ENCODE measurements around the gene CMSS1. TPM values are rescaled to one million over a fixed set of nuclear protein-coding genes. Genes with fewer than 3 reads are reported as not detected.
A peak's percentile ranks its signal among the peaks of the same experiment; 100 is the strongest.

Gene CMSS1
- polyA plus RNA-seq, 12 donors, result 21.0 to 39.9 (median 29.5) TPM; not detected in 1

DNA sequence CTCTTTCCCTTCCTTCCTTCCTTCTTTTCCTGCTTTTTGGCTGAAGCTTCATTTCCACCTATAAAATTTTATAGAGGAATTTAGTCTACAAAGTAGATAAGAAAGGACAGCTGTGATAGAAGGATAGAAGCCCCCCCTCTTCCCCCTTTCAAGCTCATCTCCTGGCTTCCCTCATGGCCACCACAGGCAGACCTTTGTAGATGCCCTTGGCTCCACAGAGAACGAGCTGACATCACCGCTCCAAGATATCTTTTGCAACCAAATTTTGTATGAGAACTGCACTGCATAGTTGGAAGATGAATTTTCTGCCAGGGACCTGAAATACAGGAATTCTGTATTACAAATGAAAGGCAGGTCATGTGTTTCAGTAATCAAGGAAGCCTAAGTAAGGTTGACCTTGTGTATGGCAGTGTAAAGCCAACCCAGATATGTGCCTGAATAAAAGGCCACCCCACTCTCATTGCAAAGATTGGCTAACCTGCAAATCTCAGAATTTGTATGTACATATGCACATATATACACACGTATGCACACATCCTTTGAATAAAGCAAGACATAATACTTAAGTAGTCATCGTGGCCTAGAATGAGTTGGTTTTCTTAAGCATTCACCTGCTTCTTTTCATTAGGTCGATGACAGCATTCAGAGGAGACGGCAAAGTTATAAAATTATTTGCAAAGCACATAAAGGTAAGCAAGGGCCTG, 353.7 kb downstream of the CMSS1 start:
- no peak for DNase-seq

DNA sequence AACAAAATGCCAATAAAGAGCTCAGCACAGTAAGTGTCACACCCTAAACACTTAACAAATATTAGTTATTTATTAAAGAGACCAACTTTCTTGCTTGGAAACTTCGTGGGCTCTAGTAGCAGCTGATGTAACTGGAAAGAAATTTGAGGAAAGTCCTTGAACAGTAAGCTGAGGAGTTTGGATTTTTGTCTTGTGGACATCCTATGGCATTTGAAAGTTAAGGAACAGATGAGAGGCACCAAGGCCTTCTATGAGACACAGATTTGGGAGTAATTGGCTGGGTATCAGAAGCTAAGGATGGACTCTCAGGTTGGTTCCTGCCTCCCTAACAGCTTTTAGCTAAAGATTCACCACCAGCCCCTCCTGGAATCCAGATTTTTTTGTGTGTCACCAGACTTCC, 356.3 kb downstream of the CMSS1 start:
- no peak for DNase-seq

DNA sequence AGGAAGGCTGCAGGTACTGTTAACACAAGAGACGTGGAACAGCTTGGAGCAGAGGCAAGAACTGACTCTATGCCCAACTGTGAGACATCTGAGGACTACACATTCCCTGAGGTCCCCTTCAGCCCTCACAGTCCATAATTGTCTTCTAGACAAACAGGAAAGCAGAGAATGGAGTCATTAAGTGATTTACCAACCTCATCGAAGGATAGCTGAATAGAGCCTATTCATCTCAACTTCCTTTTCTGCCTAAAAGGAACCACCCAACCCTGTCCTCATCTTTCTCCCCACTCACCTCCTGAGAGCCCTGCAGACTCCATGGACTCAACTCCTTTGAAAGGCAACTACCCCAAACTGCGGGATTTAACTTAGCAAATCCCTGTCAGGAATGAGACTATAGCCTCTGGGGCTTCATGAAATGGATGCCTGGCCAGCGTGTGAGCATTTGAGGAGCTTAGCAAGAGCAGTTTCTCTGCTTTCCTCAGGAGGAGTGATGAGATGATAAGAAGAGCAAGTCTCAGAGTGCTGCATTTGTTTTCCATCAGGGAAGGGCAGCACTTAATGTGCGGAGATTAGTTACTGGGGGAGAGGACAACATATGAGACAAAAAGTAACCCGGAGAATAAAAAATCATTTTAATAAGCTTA, 358.1 kb downstream of the CMSS1 start:
- no peak for DNase-seq

DNA sequence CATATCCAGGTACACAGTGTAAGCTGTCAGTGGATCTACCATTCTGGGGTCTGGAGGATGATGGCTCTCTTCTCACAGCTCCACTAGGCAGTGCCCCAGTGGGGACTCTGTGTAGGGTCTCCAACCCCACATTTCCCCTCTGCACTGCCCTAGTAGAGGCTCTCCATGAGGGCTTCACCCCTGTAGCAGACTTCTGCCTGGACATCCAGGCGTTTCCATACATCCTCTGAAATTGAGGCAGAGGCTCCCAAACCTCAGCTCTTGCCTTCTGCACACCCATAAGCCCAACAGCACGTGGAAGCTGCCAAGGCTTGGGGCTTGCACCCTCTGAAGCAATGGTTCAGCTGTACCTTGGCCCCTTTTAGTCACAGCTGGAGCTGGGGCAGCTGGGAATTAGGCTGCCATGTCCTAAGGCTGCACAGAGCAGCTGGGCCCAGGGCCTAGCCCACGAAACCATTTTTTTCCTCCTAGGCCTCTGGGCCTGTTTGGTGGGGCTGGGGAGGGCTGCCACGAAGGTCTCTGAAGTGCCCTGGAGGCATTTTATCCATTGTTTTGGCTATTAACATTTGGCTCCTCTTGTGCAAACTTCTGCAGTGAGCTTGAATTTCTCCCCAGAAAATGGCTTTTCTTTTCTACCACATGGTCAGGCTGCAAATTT, 362.2 kb downstream of the CMSS1 start:
- DNase-seq, result no peak

DNA sequence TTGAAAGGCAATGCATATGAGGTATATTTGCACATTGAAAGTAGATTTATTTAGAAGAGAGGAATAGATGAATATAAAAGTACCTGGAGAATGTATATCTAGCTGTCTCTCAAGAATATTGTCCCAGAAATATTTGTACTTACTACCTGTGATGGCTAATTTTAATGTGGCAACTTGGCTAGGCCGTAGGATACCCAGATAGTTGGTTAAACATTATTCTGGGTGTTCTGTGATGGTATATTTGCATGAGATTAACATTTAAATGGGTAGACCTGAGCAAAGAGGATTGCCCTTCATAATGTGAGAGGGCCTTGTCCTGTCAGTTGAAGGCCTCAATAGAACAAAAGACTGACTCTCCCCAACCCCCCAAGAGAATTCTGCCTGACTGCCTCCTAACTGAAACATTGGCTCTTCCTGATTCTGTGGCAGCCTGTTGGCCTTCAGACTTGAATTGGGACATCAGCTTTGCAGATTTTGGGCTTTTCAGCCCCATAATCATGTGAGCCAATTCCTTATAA, 366.0 kb downstream of the CMSS1 start:
- no peak for DNase-seq

DNA sequence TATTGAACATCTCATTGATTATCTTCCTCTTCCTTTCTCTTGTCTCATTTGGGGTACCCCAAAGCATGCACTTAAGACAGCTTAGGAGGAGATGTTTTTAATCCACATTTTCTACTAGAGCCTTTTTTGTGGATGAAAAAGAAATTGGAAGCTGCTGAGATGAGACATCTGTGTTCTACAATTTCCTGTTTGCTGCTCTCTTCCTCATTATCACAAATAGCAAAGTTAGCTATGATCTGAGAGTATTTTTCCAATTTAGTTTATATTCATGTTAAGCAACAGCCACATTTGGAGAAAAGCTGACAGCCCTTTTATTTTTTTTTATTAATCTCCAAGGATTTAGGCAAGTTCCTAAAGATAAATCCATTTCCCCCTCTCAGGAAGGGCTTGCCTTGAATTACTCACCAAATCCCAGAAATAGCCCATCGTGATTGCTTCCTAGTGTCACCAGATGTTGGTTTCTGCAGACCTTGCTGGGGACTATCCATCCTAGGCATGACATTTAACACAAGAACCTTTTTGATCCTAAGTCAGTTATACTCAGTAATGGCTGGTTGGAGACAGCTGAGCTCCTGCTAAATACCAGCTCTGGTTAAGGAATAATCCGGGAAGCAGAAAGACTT, 367.4 kb downstream of the CMSS1 start:
- DNase-seq, result peak; percentile 39

DNA sequence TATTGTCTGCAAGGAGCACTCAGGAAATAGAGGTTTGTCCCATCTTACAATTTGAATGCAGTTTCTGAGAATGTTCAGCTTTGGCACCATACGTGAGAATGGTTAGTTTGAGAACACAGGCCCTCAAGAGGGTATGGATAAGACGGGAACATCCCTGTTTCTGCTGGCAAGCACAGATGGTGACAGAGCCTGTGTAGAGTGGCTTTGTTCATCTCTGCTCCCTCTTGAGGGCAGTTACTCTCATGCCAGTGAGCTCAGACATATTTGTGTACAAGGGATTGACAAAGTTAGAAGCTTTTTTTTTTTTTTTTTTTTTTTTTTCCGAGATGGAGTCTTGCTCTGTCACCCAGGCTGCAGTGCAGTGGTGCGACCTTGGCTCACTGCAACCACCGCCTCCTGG, 368.2 kb downstream of the CMSS1 start:
- DNase-seq, result no peak

DNA sequence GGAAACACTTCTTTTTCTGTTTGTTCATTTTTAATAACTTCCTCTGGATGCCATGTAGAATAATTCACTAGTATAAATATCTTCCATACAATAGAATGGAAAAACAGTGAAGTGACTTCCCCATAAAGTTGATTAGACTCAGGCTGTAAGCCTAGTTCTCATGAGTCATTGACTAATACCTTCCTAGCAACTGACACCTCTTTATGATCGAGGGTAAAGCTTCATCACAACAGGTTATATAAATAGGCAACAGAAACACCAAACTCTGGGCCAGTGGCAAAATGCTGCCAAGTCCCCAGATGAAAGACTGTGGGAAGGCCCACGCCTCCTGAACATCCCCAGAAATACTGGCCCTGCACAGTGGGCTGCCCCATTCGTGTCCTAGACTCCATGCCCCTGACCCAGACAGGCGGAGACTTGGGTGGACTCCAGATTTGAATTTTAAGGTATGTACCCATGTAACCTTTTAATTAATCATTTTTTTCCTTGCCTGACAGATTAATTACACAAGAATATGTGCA, 371.8 kb downstream of the CMSS1 start:
- DNase-seq, result no peak

DNA sequence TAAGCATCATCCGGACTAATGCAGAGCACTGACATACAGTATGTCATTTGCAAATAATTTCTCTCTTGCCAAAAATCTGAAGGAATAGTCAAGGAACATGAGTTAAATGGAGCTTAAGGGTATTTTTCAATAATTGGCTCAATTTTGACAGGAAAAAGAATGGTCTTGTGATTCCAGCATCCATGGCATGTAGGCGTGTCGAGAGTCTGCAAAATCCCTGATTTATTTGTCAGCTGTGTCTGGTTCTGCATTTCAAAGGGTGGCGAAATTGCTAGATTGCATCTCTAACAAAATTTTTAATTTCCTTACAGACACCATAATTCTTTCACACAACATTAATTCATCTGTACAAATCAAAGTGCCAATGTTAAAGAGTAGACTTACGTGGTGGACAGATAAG, 377.7 kb downstream of the CMSS1 start:
- no peak for DNase-seq

DNA sequence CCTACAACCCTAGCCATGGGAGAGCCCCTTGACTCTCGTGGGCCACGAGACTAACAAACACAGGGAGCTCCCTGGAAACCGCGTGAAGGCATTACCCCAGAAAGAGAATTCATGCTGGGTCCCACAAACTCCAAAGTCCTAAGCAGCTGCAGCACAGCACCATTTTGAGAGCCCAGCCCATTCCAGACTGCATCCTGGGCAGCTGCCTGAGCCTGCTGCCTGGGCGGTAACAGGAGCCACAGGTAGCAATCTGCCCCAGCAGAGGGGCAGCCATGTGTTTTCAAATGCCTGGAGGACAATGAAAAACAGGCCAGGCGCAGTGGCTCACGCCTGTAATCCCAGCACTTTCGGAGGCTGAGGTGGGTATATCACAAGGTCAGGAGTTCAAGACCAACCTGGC, 380.2 kb downstream of the CMSS1 start:
- DNase-seq, result no peak

DNA sequence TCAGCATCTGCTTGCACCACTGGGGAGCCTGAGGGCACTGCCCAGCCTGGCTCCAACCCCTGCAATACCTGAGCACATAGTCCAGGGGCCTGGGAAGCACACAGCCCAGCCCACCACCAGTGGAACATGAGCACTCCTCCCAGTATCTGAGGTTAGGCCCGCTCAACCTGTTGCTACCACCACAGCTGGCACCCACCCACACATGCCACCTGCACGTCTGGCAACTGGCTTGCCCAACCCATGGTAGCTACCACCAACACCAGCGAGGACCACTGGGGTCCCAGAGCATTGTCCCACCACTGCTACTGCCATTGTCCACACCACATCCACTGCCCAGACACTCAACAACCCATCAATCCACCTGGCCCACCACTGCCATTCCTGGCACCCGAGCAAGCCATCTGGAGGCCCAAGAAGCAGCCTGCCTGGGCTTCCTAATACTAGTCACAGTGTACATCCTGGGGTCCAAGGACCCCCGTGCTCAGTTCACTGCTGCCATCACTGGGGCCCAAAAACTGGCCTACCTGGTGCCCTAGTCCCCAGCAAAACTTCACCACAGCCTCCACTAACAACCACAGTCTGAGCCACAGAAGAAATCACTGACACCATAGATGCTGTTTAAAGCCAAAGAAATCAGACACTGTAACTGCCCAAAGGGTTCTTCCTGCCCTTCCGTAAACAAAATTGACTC, 381.1 kb downstream of the CMSS1 start:
- DNase-seq, result no peak

DNA sequence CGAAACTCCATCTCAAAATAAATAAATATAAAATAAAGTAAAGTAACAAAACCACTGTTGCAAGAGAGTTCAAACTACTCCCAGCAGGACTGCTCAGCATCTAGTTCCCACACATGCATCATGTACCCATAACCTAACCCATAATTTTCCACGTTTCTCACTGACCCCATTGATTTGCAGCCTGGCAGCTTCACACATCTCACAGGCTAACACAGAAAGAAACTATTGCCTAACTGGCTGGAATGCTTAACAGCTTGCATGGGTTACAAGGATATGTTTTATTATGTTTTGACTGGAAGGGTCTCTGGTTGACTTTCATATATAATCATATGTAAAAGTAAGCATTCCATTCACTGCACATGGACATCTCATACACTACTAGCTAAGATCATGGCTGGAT, 387.5 kb downstream of the CMSS1 start:
- DNase-seq, result no peak

DNA sequence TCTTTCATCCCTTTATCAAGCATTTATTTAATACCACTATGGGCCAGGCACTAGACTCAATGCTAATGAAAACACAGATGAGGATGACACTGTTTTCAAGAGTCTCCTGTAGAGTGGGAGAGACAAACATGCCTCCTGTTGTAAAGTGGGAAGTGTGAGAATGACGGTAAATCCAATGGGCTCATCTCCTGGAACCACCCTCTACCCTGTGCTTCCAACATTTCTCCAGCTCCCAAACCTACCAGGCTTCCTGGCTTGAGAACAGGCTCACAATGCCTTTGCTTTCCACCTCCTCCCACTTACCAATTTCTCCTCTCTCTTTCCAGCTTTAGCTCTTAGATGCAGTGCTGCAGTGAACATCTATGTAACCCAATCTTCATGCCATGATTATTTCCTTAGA, 389.0 kb downstream of the CMSS1 start:
- DNase-seq, result no peak

DNA sequence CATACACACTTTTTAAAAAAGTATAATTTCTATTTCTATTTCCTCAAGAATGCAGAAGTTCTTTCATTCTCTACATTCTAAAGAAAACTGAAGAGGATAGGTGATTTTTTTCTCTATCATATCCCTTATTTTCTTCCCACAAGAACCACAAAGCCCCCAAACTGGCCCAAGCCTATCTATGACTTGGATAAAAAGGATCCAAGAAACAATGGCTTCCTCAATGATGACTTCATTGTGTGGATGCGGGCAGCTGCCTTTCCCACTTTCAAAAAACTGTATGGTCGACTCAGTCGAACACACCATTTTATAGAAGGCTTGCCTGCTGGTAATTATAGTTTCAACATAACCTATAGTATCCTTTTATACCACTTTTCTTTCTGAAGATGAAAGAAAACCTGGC, 390.2 kb downstream of the CMSS1 start:
- no peak for DNase-seq

DNA sequence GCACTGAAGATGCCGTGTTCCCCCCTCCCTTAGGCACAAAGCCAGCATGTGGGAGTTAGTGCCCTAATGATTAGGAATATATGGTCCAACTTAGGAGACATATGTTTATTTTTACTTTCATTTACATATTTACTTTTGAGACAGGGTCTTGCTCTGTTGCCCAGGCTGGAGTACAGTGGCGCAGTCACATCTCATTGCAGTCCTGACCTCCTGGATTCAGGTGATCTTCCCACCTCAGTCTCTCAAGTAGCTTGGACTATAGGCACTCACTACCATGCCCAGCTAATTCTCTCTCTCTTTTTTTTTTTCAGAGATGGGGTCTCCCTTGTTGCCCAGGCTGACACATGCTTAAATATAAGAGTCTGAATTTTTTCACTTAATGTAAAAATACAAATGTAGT, 391.5 kb downstream of the CMSS1 start:
- no peak for DNase-seq

DNA sequence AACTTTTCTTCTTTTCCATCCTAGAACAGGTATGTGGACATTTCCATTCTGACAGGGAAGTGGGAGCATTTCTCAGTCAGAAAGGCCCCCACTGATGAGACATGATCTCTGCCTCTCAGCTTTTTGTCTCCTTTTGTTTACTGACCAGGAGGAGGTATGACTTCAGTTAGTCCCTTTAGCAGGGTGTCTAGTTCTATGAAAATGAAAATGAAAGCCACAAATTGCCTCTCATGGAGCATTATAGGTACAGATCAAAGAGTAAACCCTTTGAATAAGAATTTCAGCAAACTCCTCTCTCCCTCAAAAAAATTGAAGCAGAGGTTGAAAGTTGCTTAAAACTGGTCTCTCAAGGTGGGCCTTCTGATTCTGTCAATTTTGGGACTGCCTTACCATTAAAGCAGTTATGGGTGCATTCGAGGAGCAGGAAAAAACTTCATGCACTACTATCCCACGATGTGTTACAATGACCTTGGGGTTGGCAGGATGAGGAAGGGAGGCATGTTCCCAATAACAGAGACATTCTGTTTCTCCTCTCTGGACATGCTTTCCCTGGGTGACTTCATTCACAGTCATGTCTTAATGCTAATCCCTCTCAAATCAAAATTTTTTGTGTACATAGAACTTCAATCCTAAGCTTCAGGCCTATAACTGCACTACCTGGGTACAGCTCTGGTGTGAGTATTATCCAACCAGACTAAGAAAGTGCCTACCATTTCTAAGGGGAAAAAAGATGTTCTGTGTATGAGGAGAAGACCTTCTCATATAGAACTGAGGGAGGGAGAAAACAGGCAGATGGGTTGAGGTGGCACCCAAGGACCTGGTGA, 392.5 kb downstream of the CMSS1 start:
- DNase-seq, result no peak

DNA sequence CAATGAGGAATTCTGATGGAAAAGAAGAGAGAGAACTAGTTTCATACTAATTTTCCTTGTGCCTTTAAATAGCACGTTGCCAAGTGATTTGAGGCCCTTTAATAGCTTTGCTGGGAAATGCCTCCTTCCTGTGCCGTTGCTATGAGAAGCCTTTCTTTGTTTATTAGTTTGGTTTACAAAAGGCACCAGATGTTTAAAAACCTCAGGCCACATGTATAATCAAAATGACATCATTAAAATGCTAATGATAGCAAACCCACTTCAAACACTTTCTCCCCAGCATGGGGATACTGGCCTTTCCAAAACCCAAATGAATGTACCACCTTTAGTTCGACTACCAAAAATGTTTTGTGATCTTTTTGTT, 393.1 kb downstream of the CMSS1 start:
- DNase-seq, result peak; percentile 69

DNA sequence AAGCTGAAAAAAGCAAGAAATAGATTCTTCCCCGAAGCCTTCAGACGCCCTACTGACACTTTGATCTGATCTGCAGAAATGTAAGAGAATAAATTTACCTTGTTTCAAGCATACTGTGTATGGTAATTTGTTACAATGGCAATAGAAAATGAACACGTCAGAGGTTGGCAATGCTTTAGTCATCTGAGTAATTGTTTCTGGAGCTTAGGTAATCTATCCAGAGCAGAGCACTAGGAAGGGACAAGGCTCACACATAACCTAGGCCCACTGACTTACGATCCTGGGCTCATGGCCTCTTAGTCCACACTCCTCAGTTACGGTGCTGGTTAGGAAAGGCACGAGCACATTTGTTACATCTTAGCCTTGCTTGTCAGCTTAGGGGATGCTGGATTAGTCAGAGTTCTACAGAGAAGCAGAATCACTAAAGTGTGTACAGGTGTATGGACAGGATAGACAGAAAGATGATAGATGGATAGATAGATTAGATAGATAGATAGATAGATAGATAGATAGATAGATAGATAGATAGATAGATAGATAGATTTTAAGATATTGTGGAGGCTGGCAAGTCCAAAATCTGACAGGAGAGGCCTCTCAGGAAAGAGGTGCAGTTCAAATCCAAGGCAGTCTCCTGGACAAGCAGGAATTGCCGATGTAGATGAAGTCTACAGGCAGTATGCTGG, 396.4 kb downstream of the CMSS1 start:
- no peak for DNase-seq

DNA sequence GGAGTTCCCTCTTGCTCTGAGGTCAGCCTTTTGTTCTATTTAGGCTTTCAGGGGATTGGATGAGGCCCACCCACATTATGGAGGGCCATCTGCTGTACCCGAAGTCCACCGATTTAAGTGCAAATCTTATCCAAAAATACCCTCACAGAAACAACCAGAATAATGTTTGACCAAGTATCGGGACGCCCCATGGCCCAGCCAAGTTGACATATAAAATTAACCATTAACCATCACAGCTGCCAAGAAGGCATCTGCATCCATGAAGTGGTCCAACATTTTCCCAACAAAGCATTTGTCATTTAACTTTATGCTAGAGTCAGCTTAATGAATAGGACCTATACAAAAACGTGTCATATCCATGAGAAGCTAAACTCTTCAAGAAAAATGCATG, 396.9 kb downstream of the CMSS1 start:
- DNase-seq, result no peak

DNA sequence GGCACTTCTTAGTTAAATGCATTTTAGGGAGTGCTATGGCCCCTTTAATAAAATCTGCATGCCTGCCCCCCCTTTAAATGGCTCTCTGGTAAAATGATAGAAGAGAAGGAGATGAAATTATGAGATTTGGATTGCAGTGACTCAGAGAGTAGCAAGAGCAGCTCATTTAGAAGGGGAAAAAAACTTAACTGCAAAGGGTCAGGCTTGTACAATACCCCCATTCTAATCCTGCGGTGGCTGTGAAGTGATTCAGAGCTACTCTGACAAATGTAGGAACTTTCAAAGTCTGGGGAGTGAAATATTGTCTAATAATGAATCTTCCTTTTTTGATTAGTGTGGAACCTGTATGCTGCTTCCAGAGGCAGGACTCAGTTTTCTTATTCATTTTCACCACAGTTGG, 399.1 kb downstream of the CMSS1 start:
- DNase-seq, result no peak
